IPS-NIHi7 (cell line): ENCODE measurements around the gene RNF135.
"Not testable (repeated sequence)": the region's sequence is repeated elsewhere in the genome, so short reads cannot be mapped to it uniquely, and the experiment has no call there.

ENCODE experiments used
- DNase-seq: peaks from one replicate; pipeline ENCODE4 v3.0.0; 2012; ENCODE audit warnings: mixed read lengths; ENCODE audit errors: extremely low spot score

The RNF135 gene

DNA sequence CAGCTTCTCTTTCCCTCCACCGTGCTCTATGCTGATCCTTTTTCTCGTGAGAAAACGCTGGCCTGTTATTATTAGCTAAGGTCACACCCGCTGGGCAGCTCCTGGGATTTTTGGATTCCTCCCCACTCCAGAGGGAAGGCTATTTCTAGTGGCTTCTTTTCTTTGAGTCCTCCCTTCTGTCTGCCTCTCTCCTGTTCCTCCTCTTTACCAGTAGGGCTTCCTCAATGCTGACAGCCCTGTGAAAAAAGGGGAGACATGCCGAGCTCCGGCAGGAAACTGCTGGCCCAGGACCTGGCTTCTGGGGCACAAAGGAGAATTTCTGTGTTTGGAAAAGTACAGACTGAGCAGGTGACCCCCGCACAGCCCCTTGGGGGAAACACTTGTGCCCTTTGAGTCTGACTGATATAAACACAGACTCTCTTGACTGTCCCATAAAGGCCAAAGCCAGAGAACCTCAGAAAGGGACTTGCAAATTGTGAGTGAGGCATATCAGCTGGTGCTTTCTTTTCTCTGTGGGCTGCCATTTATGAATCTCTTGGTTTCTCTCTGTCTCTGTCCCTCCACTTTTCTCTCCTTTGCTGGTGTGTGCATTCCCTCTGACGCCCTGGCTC is 14.0 kb upstream of the RNF135 start:
- no peak for DNase-seq

GRCh38 chr17:30957741-30958140 is 13.1 kb upstream of the RNF135 start:
- no peak for DNase-seq

- DNase-seq: no peak
Measured at GRCh38 chr17:30958187-30958586, 12.7 kb upstream of the RNF135 start.

DNA sequence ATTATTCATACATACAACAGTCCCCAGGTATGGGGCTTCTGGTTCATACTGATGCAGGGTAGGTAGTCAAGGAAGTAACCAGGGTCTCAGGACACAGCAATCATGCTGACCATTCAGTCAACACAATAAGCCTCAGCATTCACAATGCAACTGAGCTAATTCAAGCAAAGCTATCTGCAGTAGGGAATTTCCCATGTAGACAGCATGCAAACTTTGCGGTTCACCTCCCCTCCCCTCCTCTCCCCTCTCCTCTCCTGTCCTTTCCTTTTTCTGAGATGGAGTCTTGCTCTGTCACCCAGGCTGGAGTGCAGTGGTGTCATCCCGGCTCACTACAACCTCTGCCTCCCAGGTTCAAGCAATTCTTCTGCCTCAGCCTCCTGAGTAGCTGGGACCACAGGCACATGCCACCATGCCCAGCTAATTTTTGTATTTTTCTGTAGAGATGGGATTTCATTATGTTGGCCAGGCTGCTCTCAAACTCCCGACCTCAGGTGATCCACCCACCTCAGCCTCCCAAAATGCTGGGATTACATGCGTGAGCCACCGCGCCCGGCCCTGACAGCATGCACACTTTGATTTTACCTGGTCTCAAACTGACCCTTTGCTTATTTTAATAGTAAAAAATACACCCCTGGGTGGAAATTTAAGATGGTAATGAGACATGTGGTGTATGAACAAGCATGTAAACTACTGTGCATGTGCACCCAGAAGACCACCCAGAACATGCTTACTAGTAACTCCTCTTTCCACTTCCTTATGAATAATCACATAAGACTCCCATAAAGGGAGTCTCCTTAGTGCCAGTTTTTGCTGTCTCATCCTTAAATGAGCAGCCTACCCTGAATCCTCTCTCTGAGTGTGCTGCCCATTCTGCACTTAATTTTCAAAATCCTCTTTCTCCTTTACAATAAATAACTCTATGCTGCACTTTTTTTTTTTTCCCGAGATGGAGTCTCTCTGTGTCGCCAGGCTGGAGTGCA is 9.3 kb upstream of the RNF135 start:
- no peak for DNase-seq

- DNase-seq: not testable (repeated sequence)
Measured at GRCh38 chr17:30964312-30964711, 6.5 kb upstream of the RNF135 start.

GRCh38 chr17:30964876-30965275 is 6.0 kb upstream of the RNF135 start:
- no peak for DNase-seq

GRCh38 chr17:30965686-30966085 is 5.2 kb upstream of the RNF135 start:
- DNase-seq: no peak

DNA sequence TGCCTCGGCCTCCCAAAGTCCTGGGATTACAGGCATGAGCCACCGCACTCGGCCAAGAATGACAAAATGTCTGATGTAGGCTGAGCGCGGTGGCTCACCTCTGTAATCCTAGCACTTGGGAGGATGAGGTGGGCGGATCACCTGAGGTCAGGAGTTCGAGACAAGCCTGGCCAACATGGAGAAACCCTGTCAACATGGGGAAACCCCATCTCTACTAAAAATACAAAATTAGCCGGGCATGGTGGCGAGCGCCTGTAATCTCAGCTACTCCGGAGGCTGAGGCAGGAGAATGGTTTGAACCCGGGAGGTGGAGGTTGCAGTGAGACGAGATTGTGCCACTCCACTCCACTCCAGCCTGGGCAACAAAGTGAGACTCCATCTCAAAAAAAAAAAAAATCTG is 2.9 kb upstream of the RNF135 start:
- not testable (repeated sequence) for DNase-seq

- DNase-seq: peak; percentile 34
Measured at GRCh38 chr17:30969989-30970830, 629 bp upstream of the RNF135 start.

- DNase-seq: no peak
Measured at GRCh38 chr17:30975042-30975820, 4.4 kb downstream of the RNF135 start.

DNA sequence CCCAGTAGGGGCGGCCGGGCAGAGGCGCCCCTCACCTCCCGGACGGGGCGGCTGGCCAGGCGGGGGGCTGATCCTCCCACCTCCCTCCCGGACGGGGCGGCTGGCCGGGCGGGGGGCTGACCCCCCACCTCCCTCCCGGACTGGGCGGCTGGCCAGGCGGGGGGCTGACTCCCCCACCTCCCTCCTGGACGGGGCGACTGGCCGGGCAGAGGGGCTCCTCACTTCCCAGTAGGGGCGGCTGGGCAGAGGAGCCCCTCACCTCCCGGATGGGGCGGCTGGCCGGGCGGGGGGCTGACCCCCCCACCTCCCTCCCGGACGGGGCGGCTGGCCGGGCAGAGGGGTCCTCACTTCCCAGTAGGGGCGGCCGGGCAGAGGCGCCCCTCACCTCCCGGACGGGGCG is 9.1 kb downstream of the RNF135 start:
- DNase-seq: not testable (repeated sequence)

DNA sequence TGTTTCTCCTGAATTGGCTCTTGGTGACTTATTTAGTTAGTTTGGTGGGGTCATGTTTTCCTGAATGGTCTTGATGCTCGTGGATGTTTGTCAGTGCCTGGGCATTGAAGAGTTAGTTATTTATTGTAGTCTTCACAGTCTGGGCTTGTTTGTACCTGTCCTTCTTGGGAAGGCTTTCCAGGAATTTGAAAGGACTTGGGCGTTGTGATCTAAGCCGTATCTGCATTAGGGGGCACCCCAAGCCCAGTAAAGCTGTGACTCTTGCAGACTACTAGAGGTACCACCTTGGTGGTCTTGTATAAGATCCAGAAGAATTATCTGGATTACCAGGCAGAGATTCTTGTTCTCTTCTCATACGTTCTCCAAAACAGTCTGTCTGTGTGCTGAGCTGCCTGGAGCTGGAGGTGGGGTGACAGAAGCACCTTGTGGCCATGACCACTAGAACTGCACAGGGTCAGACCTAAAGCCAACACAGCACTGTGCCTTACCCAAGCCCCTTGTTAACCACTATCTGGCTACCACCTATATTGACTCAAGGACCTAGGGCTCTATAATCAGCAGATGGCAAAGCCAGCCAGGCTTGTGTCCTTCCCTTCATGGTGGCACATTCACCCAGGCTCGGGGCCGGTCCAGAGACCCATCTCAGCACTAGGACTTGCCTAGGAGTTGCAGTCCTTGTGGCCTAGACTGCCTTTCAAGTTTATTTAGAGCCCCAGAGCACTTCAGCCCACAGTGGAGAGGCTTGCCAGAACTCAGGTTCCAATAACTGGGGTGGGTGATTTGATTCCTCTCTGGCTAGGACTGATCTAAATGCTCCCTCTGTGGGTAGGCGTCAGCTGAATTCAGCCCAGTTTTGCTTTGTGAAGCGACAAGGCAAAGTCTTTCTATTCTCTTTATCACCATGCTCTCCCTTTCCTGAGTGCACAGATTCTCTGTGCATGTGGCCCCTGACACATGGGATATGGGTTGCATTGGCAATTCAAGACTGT is 11.0 kb downstream of the RNF135 start:
- no peak for DNase-seq

DNA sequence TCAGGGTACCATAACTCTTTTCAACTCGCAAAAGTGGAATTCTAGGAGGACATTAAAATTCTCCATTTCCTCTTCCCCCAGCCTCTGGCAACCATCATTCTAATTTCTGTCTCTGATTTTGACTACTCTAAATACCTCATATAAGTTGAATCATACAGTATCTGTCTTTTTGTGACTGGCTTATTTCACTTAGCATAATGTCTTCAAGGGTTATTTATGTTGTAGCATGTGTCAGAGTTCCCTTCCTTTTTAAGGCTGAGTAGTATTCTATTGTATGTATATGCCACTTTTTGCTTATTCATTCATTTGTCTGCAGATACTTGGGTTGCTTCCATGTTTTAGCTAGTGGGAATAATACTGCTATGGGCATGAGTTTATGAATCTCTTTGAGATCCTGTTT is 12.0 kb downstream of the RNF135 start:
- DNase-seq: no peak

DNA sequence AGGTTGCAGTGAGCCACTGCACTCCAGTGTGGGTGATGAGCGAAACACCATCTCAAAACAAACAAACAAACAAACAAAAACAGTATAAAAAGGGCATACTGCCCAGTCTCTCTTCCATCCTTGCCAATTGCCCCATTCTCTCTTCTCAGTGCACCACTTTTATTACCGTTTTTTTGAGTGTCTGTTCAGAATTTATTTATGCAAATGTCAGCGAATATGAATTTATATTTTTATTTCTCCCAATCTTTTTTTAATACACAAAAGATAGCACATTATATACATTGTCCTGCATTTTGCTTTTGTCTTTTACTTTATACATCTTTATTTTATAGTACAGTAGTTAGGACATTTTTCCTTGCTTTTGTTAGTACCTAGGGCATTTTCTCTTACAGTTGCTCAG is 19.6 kb downstream of the RNF135 start:
- DNase-seq: no peak

GRCh38 chr17:30992551-30992950 is 21.7 kb downstream of the RNF135 start:
- no peak for DNase-seq

DNA sequence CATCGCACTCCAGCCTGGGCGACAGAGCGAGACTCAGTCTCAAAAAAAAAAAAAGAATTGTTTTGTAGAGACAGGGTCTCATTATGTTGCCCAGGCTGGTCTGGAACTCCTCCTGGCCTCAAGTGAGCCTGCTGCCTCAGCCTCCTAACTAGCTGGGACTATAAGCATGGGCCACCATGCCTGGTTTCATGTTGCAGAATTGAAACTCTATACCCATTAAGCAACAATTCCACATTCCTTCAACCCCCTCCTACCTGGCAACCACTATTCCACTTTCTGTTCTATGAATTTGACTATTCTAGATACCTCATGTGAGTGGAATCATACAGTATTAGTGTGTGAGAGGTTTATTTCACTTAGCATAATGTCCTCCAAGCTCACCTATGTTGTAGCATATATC is 24.5 kb downstream of the RNF135 start:
- DNase-seq: no peak

GRCh38 chr17:30996486-30996885 is 25.6 kb downstream of the RNF135 start:
- DNase-seq: no peak

DNA sequence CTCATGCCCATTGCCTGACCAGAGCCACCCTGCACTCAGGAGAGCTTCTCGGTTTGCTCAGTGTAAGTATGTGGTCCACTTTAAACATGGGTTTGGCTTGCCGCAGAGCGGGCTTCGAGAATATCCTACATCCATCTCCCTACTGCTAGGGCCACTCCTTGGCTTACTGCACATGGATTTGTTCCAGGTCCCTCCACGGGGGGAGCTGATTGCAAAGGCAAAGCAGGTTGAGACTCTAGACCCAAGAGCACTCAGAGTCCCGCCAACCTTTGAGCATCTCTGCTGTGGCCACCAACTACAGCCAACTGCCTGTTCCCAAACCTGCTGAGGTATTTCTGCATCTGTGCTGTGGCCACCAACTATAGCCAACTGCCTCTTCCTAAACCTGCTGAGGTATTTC is 26.4 kb downstream of the RNF135 start:
- no peak for DNase-seq

- DNase-seq: no peak
Measured at GRCh38 chr17:30997842-30998241, 27.0 kb downstream of the RNF135 start.

DNA sequence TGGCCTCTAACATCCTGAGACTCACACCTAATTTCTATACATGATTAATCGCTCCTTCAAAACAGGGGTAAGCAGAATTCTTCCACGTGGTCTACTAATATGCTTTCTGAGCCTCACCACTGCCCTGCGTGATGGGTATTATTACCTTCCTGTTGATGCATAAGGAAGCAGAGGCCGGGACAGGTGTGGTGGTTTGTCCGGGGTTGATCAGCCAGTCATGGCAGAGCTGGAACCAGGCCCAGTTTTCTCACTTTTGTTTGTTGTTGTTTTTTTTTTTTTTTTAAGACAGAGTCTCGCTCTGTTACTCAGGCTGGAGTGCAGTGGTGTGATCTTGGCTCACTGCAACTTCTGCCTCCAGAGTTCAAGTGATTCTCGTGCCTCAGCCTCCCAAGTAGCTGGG is 31.2 kb downstream of the RNF135 start:
- no peak for DNase-seq
